Neuron (in vitro differentiated cells): ENCODE measurements around the gene IRF8.

Experiments used
- H2AFZ ChIP-seq: one replicate; pipeline ENCODE4 v1.6.1; 2013; ENCODE audit warnings: low read depth, mild to moderate bottlenecking, inconsistent platforms, low read length, moderate library complexity
- H3K27me3 ChIP-seq: one replicate; pipeline ENCODE4 v1.6.1; 2013; ENCODE audit warnings: low read length; ENCODE audit not compliant: insufficient read depth
- H3K36me3 ChIP-seq: one replicate; pipeline ENCODE4 v1.6.1; 2013; ENCODE audit warnings: low read length; ENCODE audit not compliant: insufficient read depth
- H3K4me1 ChIP-seq: one replicate; pipeline ENCODE4 v1.6.1; 2013; ENCODE audit warnings: low read length; ENCODE audit not compliant: insufficient read depth
- H3K4me3 ChIP-seq: 2 replicates; pipeline ENCODE4 v1.5.1; 2013; ENCODE audit warnings: mild to moderate bottlenecking, low read length, moderate library complexity
- H3K9me3 ChIP-seq: one replicate; pipeline ENCODE4 v1.6.1; 2013; ENCODE audit warnings: low read length

IRF8 gene

DNA sequence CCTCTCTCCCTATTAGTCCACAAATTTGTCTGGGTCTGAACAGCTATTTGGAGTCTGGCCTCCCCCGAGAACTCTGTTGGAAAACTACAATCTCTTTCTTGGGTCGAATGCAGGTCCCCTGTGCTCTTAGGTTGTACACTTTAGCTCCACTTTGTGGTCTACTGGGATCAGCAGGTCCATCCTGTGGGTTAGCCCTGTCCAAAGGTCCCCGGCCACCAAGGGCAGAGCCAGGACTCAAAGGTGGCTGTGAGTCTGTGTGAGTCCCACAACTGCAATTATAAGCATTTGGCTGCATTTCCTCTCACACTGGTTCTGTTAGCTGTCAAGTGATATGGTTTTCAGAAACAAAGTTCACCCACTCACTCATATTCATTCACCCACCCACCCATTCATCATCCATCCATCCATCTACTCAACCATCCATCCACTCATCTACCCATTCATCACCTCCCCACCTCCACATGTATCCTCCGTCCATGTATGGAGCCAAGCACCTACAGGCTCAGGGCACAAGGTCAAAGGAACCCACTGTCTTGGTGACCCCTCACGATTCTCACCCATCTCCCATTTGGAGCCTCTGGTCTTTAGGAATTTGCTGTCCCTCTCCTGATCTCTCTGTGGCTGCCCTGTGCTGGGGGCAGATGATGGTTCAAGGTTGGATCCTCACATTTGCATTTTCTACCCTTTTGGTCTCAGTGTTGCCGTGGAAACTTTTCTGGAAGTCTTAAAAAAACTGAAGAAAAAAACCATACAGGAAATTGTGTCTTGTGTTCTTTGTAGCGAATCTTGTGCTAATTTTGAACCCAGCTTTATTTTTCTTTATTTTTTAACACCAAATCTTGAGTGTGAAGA lies 45.8 kb downstream of the IRF8 start:
- Histone ChIP-seq H3K27me3 (peaks cover 8% of the 10 kb centered on the region), H3K9me3 (no peaks in the 10 kb centered on the region), H3K4me1 (no peaks in the 10 kb centered on the region), H2AFZ (no peak overlapping the region), H3K36me3 (no peaks in the 10 kb centered on the region), H3K4me3 (no peak overlapping the region)

DNA sequence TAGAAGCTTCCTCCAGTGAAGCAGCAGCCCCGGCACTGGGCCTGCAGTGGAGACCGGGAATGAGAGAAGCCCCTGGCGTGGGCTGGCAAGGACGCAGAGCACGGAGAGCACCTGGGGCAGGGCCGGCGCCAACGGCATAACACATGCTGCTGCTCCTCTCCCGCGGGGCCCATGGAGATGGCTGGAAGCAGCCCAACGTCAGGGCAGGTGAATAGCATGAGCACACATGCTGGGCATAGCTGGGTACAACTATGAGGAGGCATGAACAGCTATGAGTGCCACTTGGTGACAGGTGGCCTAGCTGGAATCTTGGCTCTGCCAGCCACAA lies 46.4 kb downstream of the IRF8 start:
- Histone ChIP-seq H3K4me1 (no peaks in the 10 kb centered on the region), H3K27me3 (peaks cover 8% of the 10 kb centered on the region), H2AFZ (no peak overlapping the region), H3K4me3 (no peak overlapping the region), H3K9me3 (no peaks in the 10 kb centered on the region), H3K36me3 (no peaks in the 10 kb centered on the region)

DNA sequence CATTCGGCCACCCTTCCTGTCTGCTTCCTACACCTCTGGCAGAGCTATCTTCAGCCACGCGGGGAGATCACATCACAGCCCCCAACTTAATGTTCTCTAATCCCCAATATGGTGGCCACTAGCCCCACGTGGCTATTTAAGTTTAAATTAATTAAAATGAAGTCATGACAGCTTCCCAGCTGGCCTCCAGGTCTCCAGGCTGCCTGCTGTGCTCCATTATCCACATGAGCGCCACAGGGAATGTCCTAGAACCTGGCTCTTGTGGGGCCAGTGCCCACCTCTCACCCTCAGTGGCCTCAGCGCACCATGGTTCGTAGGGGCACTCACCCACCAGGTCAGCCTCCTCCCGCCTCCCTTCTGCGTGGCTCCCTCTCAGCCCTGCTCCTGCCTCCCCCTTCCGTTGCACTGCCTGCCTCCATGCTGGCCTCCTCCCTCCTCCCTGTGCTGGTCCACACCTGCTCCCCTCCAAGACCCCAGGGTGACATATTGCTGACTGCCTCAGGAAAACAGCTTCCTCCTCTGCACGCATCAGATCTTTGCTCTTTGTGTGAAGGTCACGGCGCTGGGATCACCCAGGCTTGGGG lies 47.7 kb downstream of the IRF8 start:
- H3K9me3 ChIP-seq = no peaks in the 10 kb centered on the region
- H2AFZ ChIP-seq = no peak overlapping the region
- H3K4me1 ChIP-seq = no peaks in the 10 kb centered on the region
- no peak overlapping the region for H3K4me3 ChIP-seq
- H3K36me3 ChIP-seq = no peaks in the 10 kb centered on the region
- peaks cover 8% of the 10 kb centered on the region for H3K27me3 ChIP-seq

DNA sequence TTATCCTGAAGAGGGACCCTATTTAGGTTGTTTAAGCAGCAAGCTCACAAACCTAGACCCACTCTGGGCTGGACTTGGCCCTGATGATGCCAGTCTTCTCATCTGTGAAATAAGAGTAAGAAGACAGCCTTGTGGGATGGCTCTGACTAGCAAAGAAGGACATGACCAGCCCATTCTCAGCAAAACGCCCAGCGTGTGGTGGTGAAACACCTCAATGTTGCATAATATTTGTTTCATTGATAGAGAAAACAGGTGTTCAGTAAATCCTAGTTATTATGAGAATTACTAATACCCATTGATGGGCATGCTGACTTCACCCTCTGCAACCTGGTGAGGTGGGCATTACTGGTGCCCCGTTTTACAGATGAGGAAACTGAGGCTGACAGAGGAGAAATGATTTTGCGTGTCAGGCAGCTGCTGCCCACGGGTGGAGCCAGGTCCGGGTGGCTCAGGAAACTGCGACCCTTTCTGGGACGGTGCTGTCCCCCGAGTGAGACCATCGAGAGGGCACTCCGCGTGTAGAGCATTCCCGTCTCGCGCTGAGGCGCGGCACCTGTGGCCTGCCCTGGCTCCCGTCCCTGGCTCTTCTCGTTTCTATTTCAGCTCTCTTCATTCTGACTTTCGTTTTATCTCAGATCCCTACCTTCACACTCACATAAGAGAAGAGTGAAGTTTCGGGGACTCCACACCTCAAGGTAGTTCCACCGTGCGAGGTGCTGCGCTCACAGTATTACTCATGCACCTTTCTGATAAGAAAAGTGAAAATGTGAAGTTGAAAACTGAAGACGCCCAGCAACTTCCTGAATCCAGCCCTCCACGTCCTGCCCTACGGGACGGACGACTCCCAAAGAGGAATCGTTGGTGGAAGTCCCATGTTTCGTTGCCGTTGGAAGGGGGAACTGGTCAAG lies 48.5 kb downstream of the IRF8 start:
- Histone ChIP-seq H3K4me1 (no peaks in the 10 kb centered on the region), H3K27me3 (peaks cover 8% of the 10 kb centered on the region)

DNA sequence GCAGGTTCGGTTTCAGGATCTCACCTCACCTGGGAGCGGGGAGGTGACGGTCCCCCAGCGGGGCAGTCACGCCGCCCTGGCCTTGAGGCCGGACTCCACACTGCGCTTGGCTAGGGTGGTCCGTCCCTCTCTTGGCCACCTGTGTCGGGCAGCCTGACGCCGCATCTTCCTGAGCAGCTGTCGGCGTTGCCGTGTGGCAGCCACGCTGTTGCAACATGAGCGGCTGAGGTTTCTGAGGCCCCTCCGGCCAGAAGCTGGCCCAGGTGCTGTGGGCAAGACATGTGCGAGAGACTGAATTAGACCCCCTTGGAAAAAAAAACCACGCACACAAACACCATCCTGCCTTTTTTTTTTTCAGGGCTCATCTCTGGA lies 49.2 kb downstream of the IRF8 start:
- H3K27me3 ChIP-seq = peaks cover 8% of the 10 kb centered on the region

More for the DNA sequence above, 48.5 kb downstream of the IRF8 start:
- no peak overlapping the region for H2AFZ ChIP-seq
- no peak overlapping the region for H3K4me3 ChIP-seq
- no peaks in the 10 kb centered on the region for H3K36me3 ChIP-seq
- no peaks in the 10 kb centered on the region for H3K9me3 ChIP-seq

DNA sequence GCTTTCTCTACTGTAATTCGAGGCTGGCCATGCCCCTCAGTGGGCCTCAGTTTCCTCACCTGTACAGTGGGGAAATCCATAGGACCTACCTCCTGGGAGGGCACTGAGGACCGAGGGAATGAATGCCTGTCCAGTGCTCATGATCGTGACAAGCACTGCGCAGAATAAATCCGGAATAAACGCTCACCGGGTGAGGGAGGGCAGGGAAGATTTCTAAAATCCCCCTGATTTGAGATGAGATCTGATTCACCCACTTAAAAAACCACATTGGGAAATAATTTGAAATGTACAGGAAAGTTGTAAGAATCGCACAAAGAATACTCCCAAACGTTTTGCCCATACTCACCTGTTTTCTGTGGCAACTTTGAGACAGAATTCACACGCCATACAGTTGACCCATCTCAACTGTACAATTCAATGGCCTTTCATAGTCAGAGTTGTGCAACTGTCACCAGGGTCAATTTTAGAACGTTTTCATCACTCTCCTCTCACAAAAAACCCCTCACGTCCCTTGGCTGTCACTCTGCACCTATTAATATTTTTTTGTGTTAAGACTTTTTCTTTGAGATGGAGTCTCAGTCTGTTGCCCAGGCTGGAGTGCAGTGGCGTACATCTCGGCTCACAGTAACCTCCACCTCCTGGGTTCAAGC lies 49.8 kb downstream of the IRF8 start:
- no peak overlapping the region for H2AFZ ChIP-seq

More for the DNA sequence above, 49.2 kb downstream of the IRF8 start:
- Histone ChIP-seq H2AFZ (no peak overlapping the region), H3K36me3 (no peaks in the 10 kb centered on the region), H3K9me3 (no peaks in the 10 kb centered on the region), H3K4me3 (no peak overlapping the region), H3K4me1 (no peaks in the 10 kb centered on the region)

DNA sequence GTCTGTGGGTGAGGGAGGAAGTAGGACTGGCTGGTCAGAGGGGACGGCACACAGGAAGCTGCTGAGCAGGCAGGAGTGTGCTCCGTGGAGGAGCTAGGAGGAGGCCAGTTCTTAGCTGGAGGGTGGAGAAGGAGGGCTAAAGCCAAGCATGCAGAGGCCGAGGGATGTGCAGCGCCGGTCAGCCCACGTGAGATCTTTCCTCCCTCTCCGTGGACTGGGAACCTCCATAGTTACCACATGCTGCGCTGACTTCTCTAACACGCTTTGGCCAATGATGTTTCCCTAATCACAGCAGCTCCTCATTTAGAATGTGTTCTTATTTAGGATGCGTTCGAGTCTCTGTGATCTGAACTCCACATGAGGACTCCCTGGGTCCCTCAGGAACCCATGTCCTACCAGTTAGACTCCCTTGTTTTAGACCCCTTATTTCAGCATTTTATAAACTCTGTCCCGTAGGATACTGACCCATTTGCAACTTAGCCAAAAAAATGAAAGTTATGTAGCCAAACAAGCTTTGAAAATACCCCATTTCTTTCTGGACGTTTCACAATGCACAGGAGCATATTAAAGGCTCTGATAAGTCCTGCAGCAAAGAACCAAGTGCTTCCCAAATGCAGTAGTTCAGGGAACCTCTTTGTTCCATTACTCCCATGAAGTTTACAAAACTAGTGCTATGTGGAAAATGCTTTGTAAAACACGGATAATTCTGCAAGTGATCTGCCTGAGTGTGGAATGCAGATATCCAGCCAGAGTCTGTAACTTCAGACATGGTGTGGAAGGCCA lies 51.4 kb downstream of the IRF8 start:
- Histone ChIP-seq H3K9me3 (no peaks in the 10 kb centered on the region), H3K4me3 (no peak overlapping the region), H2AFZ (no peak overlapping the region), H3K36me3 (no peaks in the 10 kb centered on the region), H3K4me1 (no peaks in the 10 kb centered on the region), H3K27me3 (peaks cover 13% of the 10 kb centered on the region)

More for the DNA sequence above, 49.8 kb downstream of the IRF8 start:
- Histone ChIP-seq H3K4me3 (no peak overlapping the region), H3K4me1 (no peaks in the 10 kb centered on the region), H3K9me3 (no peaks in the 10 kb centered on the region), H3K27me3 (peaks cover 8% of the 10 kb centered on the region), H3K36me3 (no peaks in the 10 kb centered on the region)

DNA sequence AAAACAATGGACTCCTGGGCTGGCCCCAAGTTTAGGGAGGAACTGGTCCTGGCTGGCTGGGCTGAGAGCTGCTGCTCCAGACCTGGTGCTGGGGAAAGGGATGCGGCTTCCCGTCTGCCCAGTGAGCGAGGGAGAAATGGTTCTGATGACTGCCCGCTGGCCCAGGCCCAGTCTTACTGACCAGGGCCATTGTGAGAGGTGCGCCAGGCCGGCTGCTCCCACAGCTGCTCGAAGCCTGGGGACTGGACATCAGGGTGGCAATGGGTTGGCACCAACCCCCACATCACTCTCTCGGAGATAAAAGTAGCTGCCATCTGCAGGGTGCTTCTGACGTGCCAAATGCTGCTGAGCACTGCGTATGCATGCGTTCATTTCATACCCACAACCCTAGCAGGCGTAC lies 53.2 kb downstream of the IRF8 start:
- Histone ChIP-seq H3K27me3 (peaks cover 8% of the 10 kb centered on the region), H3K9me3 (no peaks in the 10 kb centered on the region), H3K36me3 (no peaks in the 10 kb centered on the region), H3K4me3 (no peak overlapping the region), H2AFZ (no peak overlapping the region), H3K4me1 (no peaks in the 10 kb centered on the region)

DNA sequence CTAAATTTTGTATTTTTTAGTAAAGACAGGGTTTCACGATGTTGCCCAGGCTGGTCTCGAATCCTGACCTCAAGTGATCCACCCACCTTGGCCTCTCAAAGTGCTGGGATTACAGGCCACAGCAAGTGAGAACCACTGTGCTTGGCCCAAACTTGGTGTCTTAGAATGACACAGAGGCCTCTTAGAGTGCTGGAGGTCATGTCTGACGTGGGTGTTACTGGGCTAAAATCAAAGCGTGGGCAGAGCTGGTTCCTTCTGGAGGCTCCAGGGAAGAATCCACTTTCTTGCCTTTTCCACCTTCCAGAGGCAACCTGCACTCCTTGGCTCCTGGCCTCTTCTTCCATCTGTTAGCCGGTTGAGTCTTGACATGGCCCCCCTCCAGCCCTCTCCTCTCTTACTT lies 53.8 kb downstream of the IRF8 start:
- H2AFZ ChIP-seq = no peak overlapping the region
- H3K27me3 ChIP-seq = peaks cover 8% of the 10 kb centered on the region
- no peaks in the 10 kb centered on the region for H3K4me1 ChIP-seq
- H3K36me3 ChIP-seq = no peaks in the 10 kb centered on the region
- no peak overlapping the region for H3K4me3 ChIP-seq
- H3K9me3 ChIP-seq = no peaks in the 10 kb centered on the region

DNA sequence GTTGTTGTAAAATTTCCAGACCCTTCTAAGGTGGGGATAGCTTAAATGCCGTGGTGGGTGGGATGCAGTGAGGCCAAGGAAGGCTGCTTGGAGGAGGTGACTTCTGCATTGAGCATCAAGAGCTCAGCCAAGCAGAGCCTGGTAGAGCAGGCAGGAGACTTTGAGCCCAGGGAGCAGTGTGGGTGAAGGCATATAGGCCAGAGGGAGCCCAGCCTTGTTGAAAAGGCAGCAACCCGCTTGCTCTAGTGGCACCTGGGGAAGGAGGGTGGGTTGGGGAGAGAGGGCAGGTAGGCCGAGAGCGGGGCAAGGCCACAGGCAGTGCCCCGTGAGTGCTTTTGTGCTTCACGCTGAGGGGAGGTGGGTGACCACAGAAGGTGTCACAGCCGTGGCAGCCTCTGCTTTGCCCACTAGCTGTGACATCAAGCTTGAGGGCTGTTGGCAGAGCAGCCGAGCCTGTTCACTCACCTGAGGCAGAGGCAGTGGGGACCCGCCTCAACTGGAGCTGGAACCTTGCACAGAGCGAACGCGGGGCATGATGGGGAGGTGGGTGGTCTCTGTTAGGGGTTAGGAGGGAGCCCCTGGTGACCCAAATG lies 56.1 kb downstream of the IRF8 start:
- Histone ChIP-seq H3K9me3 (no peaks in the 10 kb centered on the region), H2AFZ (no peak overlapping the region), H3K4me3 (no peak overlapping the region), H3K4me1 (no peaks in the 10 kb centered on the region), H3K27me3 (peaks cover 5% of the 10 kb centered on the region), H3K36me3 (no peaks in the 10 kb centered on the region)

DNA sequence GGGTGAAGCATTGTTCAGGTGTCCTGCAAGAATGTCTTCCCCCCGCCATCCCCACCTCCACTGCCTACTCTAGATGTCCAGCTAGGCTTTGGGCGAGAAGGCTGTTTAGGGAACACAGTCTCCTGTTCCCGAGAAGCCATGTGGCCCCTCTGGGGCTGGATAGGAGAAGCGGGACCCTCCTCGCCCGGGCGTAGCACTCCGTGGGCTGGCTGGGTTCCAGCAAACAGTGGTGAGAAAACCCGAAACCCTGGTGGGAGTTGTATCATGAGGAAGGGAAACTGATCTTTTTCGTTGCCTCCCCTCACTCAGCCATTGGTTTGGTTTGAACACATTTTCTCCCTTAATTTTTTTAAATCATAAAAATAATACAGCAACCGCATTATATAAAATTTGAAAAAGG lies 56.6 kb downstream of the IRF8 start:
- no peaks in the 10 kb centered on the region for H3K4me1 ChIP-seq
- H3K9me3 ChIP-seq = no peaks in the 10 kb centered on the region
- H2AFZ ChIP-seq = no peak overlapping the region
- peaks cover 5% of the 10 kb centered on the region for H3K27me3 ChIP-seq
- H3K36me3 ChIP-seq = no peaks in the 10 kb centered on the region
- H3K4me3 ChIP-seq = no peak overlapping the region

DNA sequence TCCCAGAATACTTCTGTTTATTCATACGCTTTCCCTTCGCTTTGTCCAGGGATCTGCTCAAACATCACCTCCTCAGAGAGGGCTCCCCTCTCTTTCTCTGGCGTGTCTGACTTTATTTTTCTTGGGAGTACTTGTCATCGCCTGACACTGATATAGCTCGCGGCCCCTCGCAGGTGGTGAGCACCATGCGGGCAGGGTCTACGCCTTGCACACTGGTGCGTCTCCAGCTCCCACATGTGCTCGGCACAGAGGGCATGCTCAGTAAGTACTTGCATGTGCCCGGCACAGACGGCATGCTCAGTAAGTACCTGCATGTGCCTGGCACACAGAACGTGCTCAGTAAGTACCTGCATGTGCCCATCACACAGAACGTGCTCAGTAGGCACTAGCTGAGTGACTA lies 57.5 kb downstream of the IRF8 start:
- Histone ChIP-seq H3K4me1 (no peaks in the 10 kb centered on the region), H3K4me3 (no peak overlapping the region), H2AFZ (no peak overlapping the region)

More for the DNA sequence above, 57.5 kb downstream of the IRF8 start:
- Histone ChIP-seq H3K36me3 (no peaks in the 10 kb centered on the region), H3K9me3 (no peaks in the 10 kb centered on the region), H3K27me3 (peaks cover 5% of the 10 kb centered on the region)
